MM.1S (cell line): ENCODE measurements around the gene KIF21B.

Experiments
- DNase-seq: peaks from one replicate; pipeline ENCODE4 v3.0.0-alpha.2; 2015
- H2AFZ ChIP-seq: fragments of 300-600 bp; sonication (generic); 2 replicates; pipeline ENCODE4 v1.6.0; 2016; ENCODE audit warnings: antibody characterized with exemption, low read length
- H3F3A ChIP-seq: fragments of 300-600 bp; sonication (generic); 2 replicates; pipeline ENCODE4 v1.6.1; 2016; ENCODE audit warnings: mild to moderate bottlenecking, antibody characterized with exemption, low read length, moderate library complexity, mixed read lengths; ENCODE audit not compliant: insufficient read depth
- H3K27ac ChIP-seq: fragments of 300-600 bp; sonication (generic); 2 replicates; pipeline ENCODE4 v1.5.1; 2016; ENCODE audit warnings: mild to moderate bottlenecking, low read length
- H3K27me3 ChIP-seq: fragments of 300-600 bp; sonication (generic); replicated peaks from 2 replicates; pipeline ENCODE4 v1.6.0; 2016; ENCODE audit warnings: low read length; ENCODE audit not compliant: insufficient read depth
- H3K36me3 ChIP-seq: fragments of 300-600 bp; sonication (generic); replicated peaks from 2 replicates; pipeline ENCODE4 v1.6.1; 2016; ENCODE audit warnings: mild to moderate bottlenecking, low read length, mixed read lengths; ENCODE audit not compliant: insufficient read depth
- H3K4me1 ChIP-seq: fragments of 300-600 bp; sonication (generic); 2 replicates; pipeline ENCODE4 v1.6.1; 2016; ENCODE audit warnings: low read length, mixed read lengths
- H3K4me2 ChIP-seq: fragments of 300-600 bp; sonication (generic); 2 replicates; pipeline ENCODE4 v1.6.0; 2016; ENCODE audit warnings: low read depth, low read length
- H3K4me3 ChIP-seq: fragments of 300-600 bp; sonication (generic); 2 replicates; pipeline ENCODE4 v1.5.1; 2016; ENCODE audit warnings: low read length, mixed read lengths
- H3K79me2 ChIP-seq: fragments of 300-600 bp; sonication (generic); 2 replicates; pipeline ENCODE4 v1.6.1; 2016; ENCODE audit warnings: mixed run types, low read length, mixed read lengths
- H3K9ac ChIP-seq: fragments of 300-600 bp; sonication (generic); 2 replicates; pipeline ENCODE4 v1.6.1; 2016; ENCODE audit warnings: low read length, mixed read lengths
- H3K9me2 ChIP-seq: fragments of 300-600 bp; sonication (generic); replicated peaks from 2 replicates; pipeline ENCODE4 v1.6.1; 2016; ENCODE audit warnings: mild to moderate bottlenecking, low read length, mixed read lengths; ENCODE audit not compliant: insufficient read depth
- H3K9me3 ChIP-seq: fragments of 300-600 bp; sonication (generic); replicated peaks from 2 replicates; pipeline ENCODE4 v1.6.1; 2016; ENCODE audit warnings: mild to moderate bottlenecking, low read length, mixed read lengths; ENCODE audit not compliant: insufficient read depth
- H4K20me1 ChIP-seq: fragments of 300-600 bp; sonication (generic); 2 replicates; pipeline ENCODE4 v1.6.1; 2016; ENCODE audit warnings: mild to moderate bottlenecking, low read length, moderate library complexity, mixed read lengths; ENCODE audit not compliant: insufficient read depth
- EZH2 ChIP-seq: fragments of 300-600 bp; sonication (generic); optimal IDR thresholded peaks from 2 replicates; pipeline ENCODE3; 2017; ENCODE audit warnings: low read depth, mild to moderate bottlenecking, antibody characterized with exemption, low read length, mixed read lengths
- EZH2phosphoT487 ChIP-seq: fragments of 300-600 bp; sonication (generic); IDR thresholded peaks from 2 replicates; pipeline ENCODE4 v1.6.1; 2018; ENCODE audit warnings: antibody characterized with exemption, low read length
- TF ChIP-seq, protein P1 (sequence below): fragments of 300-600 bp; sonication (generic); IDR thresholded peaks from 2 replicates; pipeline ENCODE4 v1.5.1; 2016; ENCODE audit warnings: antibody characterized with exemption, low read length, mixed read lengths

The KIF21B gene

DNA sequence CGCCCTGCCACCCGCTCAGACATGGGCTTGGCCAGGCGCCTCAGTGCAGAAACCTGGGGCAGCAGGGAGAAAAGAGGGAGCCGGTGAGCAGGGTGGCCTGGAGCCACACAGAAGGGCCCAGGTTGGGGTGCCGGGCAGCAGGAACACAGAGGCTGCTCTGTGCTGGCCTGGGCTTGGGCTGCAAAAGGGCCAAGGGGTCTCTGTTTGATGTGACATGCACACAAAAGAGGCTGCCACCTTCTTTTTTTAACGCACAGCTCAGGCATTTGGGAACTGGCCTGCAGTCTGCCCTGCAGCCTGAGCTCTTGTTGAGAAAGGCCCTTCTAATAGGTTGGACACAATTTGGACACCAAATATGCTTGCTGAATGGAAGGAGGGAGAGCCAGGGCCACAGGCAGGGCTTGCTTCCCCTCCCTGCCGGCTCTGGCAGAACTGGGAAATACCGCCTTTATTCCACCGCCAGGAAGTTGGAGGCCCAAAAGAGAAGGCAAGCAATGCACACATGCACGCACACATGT, 32.4 kb downstream of the KIF21B start:
- no peaks in the 10 kb centered on the region for H3F3A ChIP-seq
- H3K9ac ChIP-seq = no peak overlapping the region
- H3K9me2 ChIP-seq = no peaks in the 10 kb centered on the region
- H3K9me3 ChIP-seq = no peaks in the 10 kb centered on the region
- no peaks in the 10 kb centered on the region for H3K79me2 ChIP-seq
- no peak overlapping the region for H2AFZ ChIP-seq
- no peak for DNase-seq
- H3K27ac ChIP-seq = no peak overlapping the region
- no peak overlapping the region for H3K4me2 ChIP-seq
- no peaks in the 10 kb centered on the region for H3K27me3 ChIP-seq
- H4K20me1 ChIP-seq = no peaks in the 10 kb centered on the region
- no peak overlapping the region for H3K4me3 ChIP-seq
- H3K36me3 ChIP-seq = peaks cover 18% of the 10 kb centered on the region; the same call in 1 of the 2 replicates
- no peaks in the 10 kb centered on the region for H3K4me1 ChIP-seq
- TF ChIP-seq EZH2 = no peak
- no peak for TF ChIP-seq EZH2phosphoT487
- TF ChIP-seq, protein P1, sequence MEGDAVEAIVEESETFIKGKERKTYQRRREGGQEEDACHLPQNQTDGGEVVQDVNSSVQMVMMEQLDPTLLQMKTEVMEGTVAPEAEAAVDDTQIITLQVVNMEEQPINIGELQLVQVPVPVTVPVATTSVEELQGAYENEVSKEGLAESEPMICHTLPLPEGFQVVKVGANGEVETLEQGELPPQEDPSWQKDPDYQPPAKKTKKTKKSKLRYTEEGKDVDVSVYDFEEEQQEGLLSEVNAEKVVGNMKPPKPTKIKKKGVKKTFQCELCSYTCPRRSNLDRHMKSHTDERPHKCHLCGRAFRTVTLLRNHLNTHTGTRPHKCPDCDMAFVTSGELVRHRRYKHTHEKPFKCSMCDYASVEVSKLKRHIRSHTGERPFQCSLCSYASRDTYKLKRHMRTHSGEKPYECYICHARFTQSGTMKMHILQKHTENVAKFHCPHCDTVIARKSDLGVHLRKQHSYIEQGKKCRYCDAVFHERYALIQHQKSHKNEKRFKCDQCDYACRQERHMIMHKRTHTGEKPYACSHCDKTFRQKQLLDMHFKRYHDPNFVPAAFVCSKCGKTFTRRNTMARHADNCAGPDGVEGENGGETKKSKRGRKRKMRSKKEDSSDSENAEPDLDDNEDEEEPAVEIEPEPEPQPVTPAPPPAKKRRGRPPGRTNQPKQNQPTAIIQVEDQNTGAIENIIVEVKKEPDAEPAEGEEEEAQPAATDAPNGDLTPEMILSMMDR = no peak

DNA sequence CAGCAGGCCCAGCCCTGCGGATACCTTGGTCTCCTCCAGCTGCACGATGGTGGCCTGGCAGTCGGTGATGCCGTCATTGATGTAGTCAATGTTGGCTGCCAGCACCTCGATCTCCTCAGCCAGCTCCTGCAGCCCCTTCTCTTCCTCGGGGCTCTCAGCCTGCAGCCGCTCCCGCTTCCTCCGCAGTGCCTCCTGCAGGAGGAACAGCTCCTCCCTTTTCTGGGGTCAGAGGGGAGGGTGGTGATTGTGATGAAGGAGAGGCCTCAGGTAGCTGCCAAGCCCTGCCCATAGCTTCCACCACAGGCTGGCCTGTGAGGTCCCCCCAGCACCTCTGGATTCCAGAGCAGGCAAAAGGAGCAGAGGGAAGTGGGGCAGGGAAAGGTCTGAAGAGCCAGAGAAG, 33.4 kb downstream of the KIF21B start:
- H3K9me2 ChIP-seq = no peaks in the 10 kb centered on the region
- no peak overlapping the region for H3K27ac ChIP-seq
- no peaks in the 10 kb centered on the region for H3K79me2 ChIP-seq
- TF ChIP-seq, protein P1 = no peak
- H3K27me3 ChIP-seq = no peaks in the 10 kb centered on the region
- H4K20me1 ChIP-seq = no peaks in the 10 kb centered on the region
- H3F3A ChIP-seq = no peaks in the 10 kb centered on the region
- no peaks in the 10 kb centered on the region for H3K4me1 ChIP-seq
- no peak overlapping the region for H3K4me2 ChIP-seq
- H3K4me3 ChIP-seq = no peak overlapping the region
- no peak for DNase-seq
- no peaks in the 10 kb centered on the region for H3K9me3 ChIP-seq
- peaks cover 18% of the 10 kb centered on the region; the same call in 1 of the 2 replicates for H3K36me3 ChIP-seq
- no peak overlapping the region for H2AFZ ChIP-seq
- no peak overlapping the region for H3K9ac ChIP-seq

DNA sequence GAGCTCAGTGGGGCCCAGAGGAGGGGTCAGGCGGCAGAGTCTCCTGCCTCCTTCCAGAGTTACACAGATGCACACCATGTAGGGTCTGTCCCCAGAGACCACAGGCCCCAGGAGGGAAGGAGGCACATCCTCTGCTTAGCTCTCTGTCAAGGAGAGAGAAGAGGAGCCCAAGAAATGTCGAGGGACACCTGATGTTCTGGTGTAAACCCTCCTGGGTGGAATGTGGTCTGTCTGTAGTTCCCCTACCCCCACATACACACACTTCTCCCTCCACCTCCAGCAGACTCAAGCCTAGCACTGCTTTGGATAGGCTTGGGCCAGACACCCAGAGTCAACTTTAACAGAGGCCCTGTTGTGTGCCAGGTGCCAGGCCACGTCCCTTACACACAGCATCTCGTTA, 34.2 kb downstream of the KIF21B start:
- H3K9me3 ChIP-seq = no peaks in the 10 kb centered on the region
- TF ChIP-seq EZH2 = no peak
- TF ChIP-seq EZH2phosphoT487 = no peak
- no peaks in the 10 kb centered on the region for H3K27me3 ChIP-seq
- no peak overlapping the region for H3K27ac ChIP-seq
- no peak overlapping the region for H3K4me2 ChIP-seq
- H3K9ac ChIP-seq = no peak overlapping the region
- peaks cover 18% of the 10 kb centered on the region; the same call in 1 of the 2 replicates for H3K36me3 ChIP-seq
- H3K9me2 ChIP-seq = no peaks in the 10 kb centered on the region
- H3K4me1 ChIP-seq = no peaks in the 10 kb centered on the region
- no peaks in the 10 kb centered on the region for H3F3A ChIP-seq
- no peak overlapping the region for H2AFZ ChIP-seq
- DNase-seq = no peak
- H3K4me3 ChIP-seq = no peak overlapping the region
- no peaks in the 10 kb centered on the region for H3K79me2 ChIP-seq
- H4K20me1 ChIP-seq = no peaks in the 10 kb centered on the region

DNA sequence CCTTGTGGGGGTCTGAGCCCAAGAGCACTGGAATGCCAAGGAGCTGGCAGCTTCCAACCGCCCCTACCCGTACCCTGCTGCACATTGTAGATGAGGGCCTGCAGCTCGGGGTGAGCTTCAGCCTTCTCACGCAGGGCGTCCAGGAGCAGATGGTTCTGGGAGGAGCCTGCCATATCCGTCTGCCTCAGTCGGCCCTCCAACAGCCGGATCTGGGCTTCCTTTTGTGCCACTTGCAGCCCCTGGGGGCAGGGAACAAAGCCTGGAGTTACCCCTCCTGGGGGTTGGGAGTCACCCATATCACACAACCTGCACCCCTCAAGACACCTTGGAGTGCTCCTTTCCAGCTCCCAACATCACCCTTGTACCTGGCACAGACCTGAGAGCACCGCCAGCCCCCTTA, 34.8 kb downstream of the KIF21B start:
- Histone ChIP-seq H3F3A (no peaks in the 10 kb centered on the region), H3K4me2 (no peak overlapping the region), H2AFZ (no peak overlapping the region), H3K79me2 (no peaks in the 10 kb centered on the region), H3K9me3 (no peaks in the 10 kb centered on the region), H3K9ac (no peak overlapping the region), H3K9me2 (no peaks in the 10 kb centered on the region), H4K20me1 (no peaks in the 10 kb centered on the region), H3K27ac (no peak overlapping the region), H3K36me3 (peaks cover 21% of the 10 kb centered on the region; the same call in 1 of the 2 replicates), H3K4me3 (no peak overlapping the region), H3K27me3 (no peaks in the 10 kb centered on the region), H3K4me1 (no peaks in the 10 kb centered on the region)
- TF ChIP-seq EZH2 = no peak
- TF ChIP-seq EZH2phosphoT487 = no peak
- TF ChIP-seq, protein P1 = no peak
- no peak for DNase-seq
